ENCODE data around the gene ADARB2.

The ADARB2 gene

GRCh38 chr10:1345368-1345767, 392.0 kb downstream of the ADARB2 start:
- Histone ChIP-seq H3K27me3 (ENCODE audit: control insufficient read depth, low read length) (0 out of 2 replicates have a peak, but pooled peaks cover 3% of the 10 kb centered on the region), H3K9me3 (ENCODE audit: control insufficient read depth, insufficient read depth, low read length) (no peaks in the 10 kb centered on the region), H4K20me1 (ENCODE audit: control insufficient read depth, insufficient read depth, low read depth, low read length) (no peaks in the 10 kb centered on the region), H3K9me2 (replicated peaks; ENCODE audit: control insufficient read depth, low read length) (no peaks in the 10 kb centered on the region), H3K4me2 (ENCODE audit: low read length) (no peak overlapping the region), H3K27ac (ENCODE audit: low read depth, low read length) (no peak overlapping the region), H3K4me1 (ENCODE audit: control insufficient read depth, low read length) (no peaks in the 10 kb centered on the region), H3K36me3 (ENCODE audit: control insufficient read depth, low read length) (no peaks in the 10 kb centered on the region), H3K4me3 (ENCODE audit: low read length) (no peak overlapping the region), H3F3A (ENCODE audit: control insufficient read depth, insufficient read depth) (no peaks in the 10 kb centered on the region), H3K79me2 (ENCODE audit: control insufficient read depth, low read length) (no peaks in the 10 kb centered on the region)
- TF ChIP-seq EZH2phosphoT487 (IDR thresholded peaks at IDR 0.05; ENCODE audit: borderline replicate concordance, low read length): no peak
- TF ChIP-seq CTCF (IDR thresholded peaks at IDR 0.05; ENCODE audit: low read depth, low read length, poor library complexity, severe bottlenecking): no peak

GRCh38 chr10:1344846-1345245, 392.5 kb downstream of the ADARB2 start:
- Histone ChIP-seq H3F3A (ENCODE audit: control insufficient read depth, insufficient read depth) (no peaks in the 10 kb centered on the region), H3K27ac (ENCODE audit: low read depth, low read length) (no peak overlapping the region), H3K27me3 (ENCODE audit: control insufficient read depth, low read length) (0 out of 2 replicates have a peak, but pooled peaks cover 3% of the 10 kb centered on the region), H3K9me2 (replicated peaks; ENCODE audit: control insufficient read depth, low read length) (no peaks in the 10 kb centered on the region), H3K4me2 (ENCODE audit: low read length) (no peak overlapping the region), H3K79me2 (ENCODE audit: control insufficient read depth, low read length) (no peaks in the 10 kb centered on the region), H3K4me1 (ENCODE audit: control insufficient read depth, low read length) (no peaks in the 10 kb centered on the region), H3K4me3 (ENCODE audit: low read length) (no peak overlapping the region), H3K36me3 (ENCODE audit: control insufficient read depth, low read length) (no peaks in the 10 kb centered on the region), H3K9me3 (ENCODE audit: control insufficient read depth, insufficient read depth, low read length) (no peaks in the 10 kb centered on the region), H4K20me1 (ENCODE audit: control insufficient read depth, insufficient read depth, low read depth, low read length) (no peaks in the 10 kb centered on the region)
- no peak for TF ChIP-seq EZH2phosphoT487 (IDR thresholded peaks at IDR 0.05; ENCODE audit: borderline replicate concordance, low read length)
- TF ChIP-seq CTCF (IDR thresholded peaks at IDR 0.05; ENCODE audit: low read depth, low read length, poor library complexity, severe bottlenecking): no peak

GRCh38 chr10:1344408-1344807, 392.9 kb downstream of the ADARB2 start:
- Histone ChIP-seq H3K4me3 (ENCODE audit: low read length) (no peak overlapping the region), H3K79me2 (ENCODE audit: control insufficient read depth, low read length) (no peaks in the 10 kb centered on the region), H3K9me3 (ENCODE audit: control insufficient read depth, insufficient read depth, low read length) (no peaks in the 10 kb centered on the region), H3K4me1 (ENCODE audit: control insufficient read depth, low read length) (no peaks in the 10 kb centered on the region), H3K27me3 (ENCODE audit: control insufficient read depth, low read length) (0 out of 2 replicates have a peak, but pooled peaks cover 3% of the 10 kb centered on the region), H3K36me3 (ENCODE audit: control insufficient read depth, low read length) (no peaks in the 10 kb centered on the region), H3K9me2 (replicated peaks; ENCODE audit: control insufficient read depth, low read length) (no peaks in the 10 kb centered on the region), H4K20me1 (ENCODE audit: control insufficient read depth, insufficient read depth, low read depth, low read length) (no peaks in the 10 kb centered on the region), H3K27ac (ENCODE audit: low read depth, low read length) (no peak overlapping the region), H3F3A (ENCODE audit: control insufficient read depth, insufficient read depth) (no peaks in the 10 kb centered on the region), H3K4me2 (ENCODE audit: low read length) (no peak overlapping the region)
- no peak for TF ChIP-seq CTCF (IDR thresholded peaks at IDR 0.05; ENCODE audit: low read depth, low read length, poor library complexity, severe bottlenecking)
- no peak for TF ChIP-seq EZH2phosphoT487 (IDR thresholded peaks at IDR 0.05; ENCODE audit: borderline replicate concordance, low read length)

Measured in DOHH2 (cell line).